Ovary (tissue), 9 donors: ENCODE results near the gene CRELD2. TPM values are rescaled to one million over a fixed set of nuclear protein-coding genes. Genes with fewer than 3 reads are reported as not detected.

Experiments
- DNase-seq, 5 donors: peaks; one replicate each; pipeline ENCODE4 v3.0.0-alpha.2; 2019 to 2020
- H3K27ac ChIP-seq, 2 donors: fragments of 200-600 bp; one replicate each; pipeline versions ENCODE4 v1.5.1 to v1.8.0; 2019 to 2022
- H3K27me3 ChIP-seq: fragments of 200-600 bp; one replicate; pipeline ENCODE4 v1.8.0; 2022
- H3K36me3 ChIP-seq: fragments of 200-600 bp; sonication (generic); one replicate; pipeline ENCODE4 v1.5.1; 2019
- H3K4me1 ChIP-seq: one replicate; pipeline ENCODE4 v1.8.1; 2013; ENCODE audit warnings: mild to moderate bottlenecking, moderate library complexity; ENCODE audit not compliant: insufficient read depth
- H3K4me3 ChIP-seq: fragments of 200-600 bp; sonication (generic); one replicate; pipeline ENCODE4 v1.5.1; 2017
- H3K9me3 ChIP-seq, 2 donors: fragments of 200-600 bp in 1 of 2; sonication (generic) in 1 of 2; one replicate each; pipeline versions ENCODE4 v1.5.1 to v1.8.1; 2013 to 2019; ENCODE audit warnings: mild to moderate bottlenecking in 1 of 2, moderate library complexity in 1 of 2
- CTCF ChIP-seq, 3 donors: fragments of 450-650 bp in 2 of 3; fragments of 200-600 bp in 1 of 3; IDR thresholded peaks; one replicate each; pipeline versions ENCODE4 v1.5.1 to v1.8.0; 2016 to 2022; ENCODE audit warnings: antibody characterized with exemption in 3 of 3, mild to moderate bottlenecking in 1 of 3
- EP300 ChIP-seq: sonication (generic); formaldehyde crosslinking; IDR thresholded peaks from one replicate; pipeline ENCODE4 v1.6.1; 2017; ENCODE audit warnings: antibody characterized with exemption
- POLR2A ChIP-seq: fragments of 450-650 bp; IDR thresholded peaks from one replicate; pipeline ENCODE4 v1.6.1; 2017; ENCODE audit warnings: antibody characterized with exemption, mild to moderate bottlenecking, moderate library complexity
- WGBS, 3 donors: extraction: QIAGEN DNeasy Blood & Tissue Kit in 1 of 3; methylation state at CpG; one replicate each; pipeline versions ENCODE4 v1.1.5 to v1.1.7; 2013 to 2017; 5-methylcytosine and 5-hydroxymethylcytosine counted together
- intact Hi-C, 4 donors: fragments of 100-400 bp; cut with DNase I; formaldehyde crosslinking; loops; one replicate each; pipeline versions ENCODE4 v1.11.0 to v1.15.1; 2022 to 2023
- polyA plus RNA-seq, 2 donors: library from polyadenylated mRNA; stranded (reverse); fragments of 200-250 nt in 1 of 2; fragments of 350-450 nt in 1 of 2; fragmentation: Illumina TruSeq in 1 of 2; extraction: RNeasy Lipid Tissue Mini Kit (QIAGEN cat#74804) in 1 of 2; gene quantifications; one replicate each; pipeline ENCODE4 v1.2.3, GENCODE V29; 2013 to 2014
- total RNA-seq, 7 donors: library from RNA; depleted of rRNA in 2 of 7; stranded (reverse); fragments of >200 nt in 2 of 7; fragmentation: NEBNext Ultra II Directional in 3 of 7; extraction: Animal tissue kit (Norgen Biotek cat#: 25700) in 3 of 7; gene quantifications; one replicate each; pipeline versions ENCODE4 v1.1.0 to v1.2.4, GENCODE V29; 2016 to 2023
- donor health status: DM: no; HTN: no; CAD: no; lungs with moderate emphysema.
- donor health status: DM: no; HTN: no; CAD: no.
- donor health status: Bipolar disorder and iron deficiency.
- donor health status: DM: yes; HTN: yes; CAD: no.
- donor health status: DM: no; HTN: no; CAD: no.
- donor health status: DM: yes; HTN: yes; CAD: no.

CRELD2 gene
- total and polyA plus RNA-seq, 9 donors, result 9.5 to 53.4 (median 24.6) TPM

- no peaks in the 10 kb centered on the region for H3K27me3 ChIP-seq
- no peak overlapping the region for H3K4me3 ChIP-seq
- H3K9me3 ChIP-seq, result no peaks in the 10 kb centered on the region
- H3K27ac ChIP-seq, result no peak overlapping the region
- 91 to 94% (median 93%) methylated on average over 35 of the region's 35 CpGs for WGBS, 3 donors
- peak in 1 of 5 donors; percentile 39 for DNase-seq
- intact Hi-C loops, result loop anchor here in 1 of 4 donors (5.0 to 10.0 kb wide), 2 partner anchors 193 to 286 kb away; no protein-coding TSS in a partner anchor
- no peak for TF ChIP-seq POLR2A
- TF ChIP-seq CTCF (IDR thresholded peaks at IDR 0.05), result no peak
- no peak for TF ChIP-seq EP300
- peaks cover 7% of the 10 kb centered on the region for H3K4me1 ChIP-seq
- no peaks in the 10 kb centered on the region for H3K36me3 ChIP-seq
These were observed 3.3 kb downstream of the CRELD2 start for GRCh38 chr22:49921508-49922278.

- H3K9me3 ChIP-seq, result no peaks in the 10 kb centered on the region
- no peak for TF ChIP-seq CTCF (IDR thresholded peaks at IDR 0.05)
- no peak for TF ChIP-seq EP300
- TF ChIP-seq POLR2A, result no peak
- H3K4me1 ChIP-seq, result peaks cover 5% of the 10 kb centered on the region
- H3K27me3 ChIP-seq, result no peaks in the 10 kb centered on the region
- no peak overlapping the region for H3K4me3 ChIP-seq
- H3K36me3 ChIP-seq, result no peaks in the 10 kb centered on the region
- no peak overlapping the region for H3K27ac ChIP-seq
- no peak for DNase-seq
- 77 to 88% (median 86%) methylated on average over 20 to 22 of the region's 22 CpGs for WGBS, 3 donors
- intact Hi-C loops, result loop anchor here in 1 of 4 donors (5.0 to 10.0 kb wide), 2 partner anchors 192 to 285 kb away; no protein-coding TSS in a partner anchor
These were observed 4.0 kb downstream of the CRELD2 start for GRCh38 chr22:49922484-49922883.

- no peak overlapping the region for H3K4me3 ChIP-seq
- no peaks in the 10 kb centered on the region for H3K27me3 ChIP-seq
- no peaks in the 10 kb centered on the region for H3K36me3 ChIP-seq
- 91 to 92% (median 92%) methylated on average over 25 of the region's 25 CpGs for WGBS, 3 donors
- intact Hi-C loops, result loop anchor here in 1 of 4 donors (5.0 to 10.0 kb wide), 2 partner anchors 192 to 284 kb away; no protein-coding TSS in a partner anchor
- TF ChIP-seq CTCF (IDR thresholded peaks at IDR 0.05), result no peak
- no peak for TF ChIP-seq POLR2A
- TF ChIP-seq EP300, result no peak
- no peak overlapping the region for H3K27ac ChIP-seq
- H3K9me3 ChIP-seq, result no peaks in the 10 kb centered on the region
- no peak for DNase-seq
- peaks cover 5% of the 10 kb centered on the region for H3K4me1 ChIP-seq
These were observed 4.5 kb downstream of the CRELD2 start for GRCh38 chr22:49922926-49923325.

GRCh38 chr22:49923445-49923844 lies 5.0 kb downstream of the CRELD2 start:
- WGBS, 3 donors, result 77 to 85% (median 80%) methylated on average over 16 of the region's 16 CpGs
- no peaks in the 10 kb centered on the region for H3K27me3 ChIP-seq
- H3K27ac ChIP-seq, result no peak overlapping the region
- DNase-seq, result no peak
- TF ChIP-seq POLR2A (no peak), EP300 (no peak), CTCF (IDR thresholded peaks at IDR 0.05) (no peak)
- H3K36me3 ChIP-seq, result no peaks in the 10 kb centered on the region
- H3K4me1 ChIP-seq, result peaks cover 5% of the 10 kb centered on the region
- no peaks in the 10 kb centered on the region for H3K9me3 ChIP-seq
- intact Hi-C loops, result loop anchor here in 1 of 4 donors (5.0 to 10.0 kb wide), 2 partner anchors 191 to 284 kb away; no protein-coding TSS in a partner anchor
- no peak overlapping the region for H3K4me3 ChIP-seq
